ENCODE measurements around the gene ZNF839. TPM values are rescaled to one million over a fixed set of nuclear protein-coding genes. Genes with fewer than 3 reads are reported as not detected.
"Not testable (repeated sequence)": the region's sequence is repeated elsewhere in the genome, so short reads cannot be mapped to it uniquely, and the experiment has no call there.

ZNF839 gene
- total RNA-seq = 7.4 TPM
- long read RNA-seq, transcript ZNF839-202 (8 exons, 2,987 nt) = major isoform, 12 of 18 reads
- long read RNA-seq, partial matches to known transcripts = 3 of 18 reads
- long read RNA-seq, other reads (novel, unspliced or antisense) = 3 of 18 reads

DNA sequence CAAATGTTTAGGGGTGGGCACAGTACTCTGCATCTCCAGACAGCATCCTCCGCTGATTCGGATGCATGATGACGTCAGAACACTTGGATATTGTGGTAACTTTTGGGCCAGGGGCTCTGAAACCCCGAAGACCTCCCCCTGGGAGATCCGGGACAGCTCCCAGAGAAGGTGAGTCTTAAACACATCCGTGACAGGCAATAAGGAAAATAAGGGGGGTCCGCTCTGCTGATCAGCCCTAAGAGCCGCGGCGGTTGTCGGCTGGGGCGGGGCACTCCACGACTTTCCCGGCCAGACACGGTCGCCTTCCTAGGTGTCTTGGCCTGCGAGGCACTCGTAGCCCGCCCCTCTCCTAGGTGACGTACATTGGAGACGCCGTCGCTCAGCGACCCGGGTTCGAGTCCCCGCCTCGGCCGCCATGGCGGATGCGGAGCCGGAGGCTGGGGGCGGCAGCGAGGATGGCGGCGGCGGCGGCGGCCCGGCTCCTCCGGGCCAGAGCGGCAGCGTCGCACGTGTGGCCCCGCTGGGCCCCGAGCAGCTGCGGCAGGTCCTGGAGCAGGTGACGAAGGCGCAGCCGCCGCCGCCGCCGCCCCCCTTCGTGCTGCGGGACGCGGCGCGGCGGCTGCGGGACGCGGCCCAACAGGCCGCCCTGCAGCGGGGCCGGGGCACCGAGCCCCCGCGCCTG, at the start of gene ZNF839:
TSS of gene ZNF839 (plus strand) at position 396 of the 682 bp plus-strand sequence. CDS start at position 416, 20 bp downstream.
- intact Hi-C loops (cut with micrococcal nuclease) = no loop called here
- peak; percentile 95 for DNase-seq
- ATAC-seq = peak; percentile 63

DNA sequence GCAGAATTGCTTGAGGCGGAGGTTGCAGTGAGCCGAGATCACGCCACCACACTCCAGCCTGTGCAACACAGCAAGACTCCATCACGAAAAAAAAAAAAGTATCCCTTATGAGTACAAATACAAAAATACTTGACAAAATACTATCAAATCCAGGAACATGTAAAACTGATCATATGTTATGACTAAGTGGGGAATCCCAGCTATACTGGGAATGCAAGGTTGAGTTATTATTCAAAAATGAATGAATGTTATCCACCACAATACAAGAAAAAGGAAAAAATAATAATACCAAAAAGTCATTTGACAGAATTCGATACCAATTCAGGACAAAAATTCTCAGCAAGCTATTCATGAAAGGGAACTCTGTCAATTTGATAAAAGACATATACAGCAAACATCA, 47.2 kb upstream of the ZNF839 start:
- intact Hi-C loops (cut with micrococcal nuclease) = no loop called here
- DNase-seq (no peak), ATAC-seq (no peak)

DNA sequence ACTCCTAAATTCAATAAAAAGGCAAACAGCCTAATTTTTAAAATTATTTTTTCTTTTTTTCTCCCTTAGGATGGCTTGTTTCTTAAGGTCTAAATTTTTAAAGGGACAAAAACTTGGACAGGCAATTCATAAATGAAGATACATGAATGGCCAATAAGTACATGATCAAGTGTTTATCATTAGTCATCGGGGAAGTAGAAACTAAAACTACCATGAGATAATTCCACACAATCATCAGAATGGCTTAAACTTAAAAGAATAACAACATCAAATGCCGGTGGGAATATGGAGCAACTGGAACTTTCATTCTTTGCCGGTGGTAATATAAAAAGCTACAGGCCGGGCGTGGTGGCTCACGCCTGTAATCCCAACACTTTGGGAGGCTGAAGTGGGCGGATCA, 43.7 kb upstream of the ZNF839 start:
- intact Hi-C loops (cut with micrococcal nuclease) = no loop called here
- DNase-seq = no peak
- ATAC-seq = no peak

DNA sequence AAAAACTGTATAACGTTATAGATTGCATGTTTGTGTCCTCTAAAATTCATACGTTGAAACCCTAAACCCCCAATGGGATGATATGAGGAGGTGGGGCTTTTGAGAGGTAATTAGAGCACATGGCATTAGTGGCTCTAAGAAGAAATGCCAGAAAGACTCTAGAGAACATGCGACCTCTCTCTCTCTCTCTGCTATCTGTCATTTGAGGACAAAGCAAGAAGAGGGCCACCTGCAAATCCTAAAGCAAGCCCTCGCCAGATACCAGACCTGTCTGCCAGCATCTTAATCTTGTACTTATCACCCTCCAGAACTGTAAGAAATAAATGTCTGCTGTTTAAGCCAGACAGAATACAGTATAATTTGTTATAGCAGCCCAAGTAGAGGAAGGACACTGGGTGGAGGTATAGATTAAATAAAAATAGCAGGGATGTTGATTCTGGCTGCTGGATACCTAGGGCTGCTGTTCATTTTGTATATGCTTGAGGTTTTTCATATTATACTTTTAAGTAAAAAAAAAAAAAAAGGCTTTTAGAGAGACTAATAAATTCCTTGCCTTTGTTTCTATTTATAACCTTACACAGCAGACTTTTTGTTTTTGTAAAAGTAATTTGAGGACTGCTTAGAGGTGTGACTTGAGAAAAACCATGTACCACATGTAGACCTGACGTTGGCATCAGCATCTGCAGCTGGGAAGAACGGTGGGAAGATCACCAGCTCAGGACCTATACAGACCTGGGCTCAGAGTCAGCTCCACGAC, 41.5 kb upstream of the ZNF839 start:
- ATAC-seq (peak; percentile 75), DNase-seq (no peak)
- intact Hi-C loops (cut with micrococcal nuclease) = no loop called here

DNA sequence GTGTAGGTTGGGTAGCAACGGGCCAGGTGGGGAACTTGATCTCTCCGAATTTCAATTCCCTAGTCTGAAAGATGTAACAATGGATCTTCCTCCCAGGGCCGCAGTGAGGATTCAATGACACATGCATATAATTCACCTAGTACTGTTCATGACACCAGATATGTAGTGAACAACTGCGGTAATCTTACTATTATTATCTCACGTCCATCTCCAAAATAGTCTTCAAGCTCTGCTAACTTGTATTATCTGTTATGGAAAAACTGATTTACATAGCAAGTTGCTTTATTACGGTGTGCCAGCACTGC, 41.0 kb upstream of the ZNF839 start:
- no peak for DNase-seq
- ATAC-seq = no peak

DNA sequence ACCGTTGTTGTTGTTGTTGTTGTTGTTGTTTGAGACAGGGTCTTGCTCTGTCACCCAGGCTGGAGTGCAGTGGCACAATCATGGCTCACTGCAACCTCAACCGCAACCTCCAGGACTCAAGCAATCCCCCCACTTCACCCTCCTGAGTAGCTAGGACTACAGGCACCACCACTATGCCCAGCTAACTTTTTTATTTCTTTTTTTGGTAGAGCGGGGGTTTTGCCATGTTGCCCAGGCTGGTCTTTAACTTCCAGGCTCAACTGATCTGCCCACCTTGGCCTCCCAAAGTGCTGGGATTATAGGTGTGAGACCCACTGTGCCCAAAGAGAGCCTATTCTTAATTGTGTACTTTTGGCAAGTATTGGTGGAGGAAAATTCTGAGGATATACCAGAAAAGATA, 40.3 kb upstream of the ZNF839 start:
- intact Hi-C loops (cut with micrococcal nuclease) = no loop called here
- ATAC-seq = no peak
- no peak for DNase-seq

More for the DNA sequence above, 41.0 kb upstream of the ZNF839 start:
- intact Hi-C loops (cut with micrococcal nuclease) = no loop called here

DNA sequence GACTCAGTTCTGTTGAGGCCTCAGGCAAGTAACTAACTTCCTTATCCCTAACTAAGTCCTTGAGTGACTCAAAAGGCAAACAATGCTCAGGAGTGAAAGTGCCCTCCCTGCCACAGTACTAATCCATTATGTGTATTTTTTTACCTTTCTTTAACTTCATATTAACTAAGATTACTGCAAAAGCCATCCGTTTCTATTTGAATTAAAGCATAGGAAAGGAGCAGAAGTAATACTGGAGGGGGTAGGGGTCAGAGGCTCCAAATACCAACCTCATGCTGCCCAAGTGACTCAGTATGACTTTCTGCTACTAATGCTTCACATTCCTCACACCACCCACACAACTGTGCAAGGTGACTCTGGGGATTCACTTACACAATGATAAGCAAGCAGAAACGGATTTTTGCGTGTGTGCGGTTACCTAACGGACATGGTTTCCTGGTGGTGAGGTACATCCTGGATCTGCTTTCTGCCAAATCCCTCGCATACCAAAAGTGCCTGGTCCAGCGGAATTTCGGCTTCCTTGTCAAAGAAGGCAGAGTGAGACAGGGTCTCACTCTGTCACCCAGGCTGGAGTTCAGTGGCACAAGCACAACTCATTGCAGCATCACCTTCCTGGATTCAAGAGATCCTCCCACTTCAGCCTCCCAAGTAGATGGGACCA, 39.7 kb upstream of the ZNF839 start:
- ATAC-seq (no peak), DNase-seq (no peak)
- intact Hi-C loops (cut with micrococcal nuclease) = no loop called here

DNA sequence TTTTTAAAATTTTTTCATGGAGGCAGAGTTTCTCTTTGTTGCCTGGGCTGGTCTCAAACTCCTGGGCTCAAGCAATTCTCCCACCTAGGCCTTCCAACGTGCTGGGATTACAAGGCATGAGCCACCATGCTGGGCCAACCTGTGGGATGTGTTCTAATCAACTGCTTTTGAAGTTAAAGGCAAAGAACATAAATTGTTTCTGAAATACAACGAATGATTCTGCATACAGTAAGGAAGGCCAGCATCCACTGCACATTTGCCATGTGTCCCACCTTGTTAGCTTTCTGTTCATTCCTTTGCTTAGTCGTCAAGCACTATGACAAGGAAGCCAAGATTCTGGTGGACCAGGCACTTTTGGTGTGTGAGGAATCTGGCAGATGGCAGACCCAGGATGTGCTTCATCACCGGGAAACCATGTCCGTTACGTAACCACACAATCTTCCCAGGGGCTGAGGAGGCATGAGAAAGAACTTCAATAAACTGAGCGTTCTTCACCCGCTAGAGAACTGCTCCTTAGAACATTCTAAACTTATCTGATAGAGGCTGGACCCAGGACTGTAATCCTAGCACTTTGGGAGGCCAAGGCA, 39.1 kb upstream of the ZNF839 start:
- DNase-seq = no peak
- no peak for ATAC-seq
- intact Hi-C loops (cut with micrococcal nuclease) = no loop called here

DNA sequence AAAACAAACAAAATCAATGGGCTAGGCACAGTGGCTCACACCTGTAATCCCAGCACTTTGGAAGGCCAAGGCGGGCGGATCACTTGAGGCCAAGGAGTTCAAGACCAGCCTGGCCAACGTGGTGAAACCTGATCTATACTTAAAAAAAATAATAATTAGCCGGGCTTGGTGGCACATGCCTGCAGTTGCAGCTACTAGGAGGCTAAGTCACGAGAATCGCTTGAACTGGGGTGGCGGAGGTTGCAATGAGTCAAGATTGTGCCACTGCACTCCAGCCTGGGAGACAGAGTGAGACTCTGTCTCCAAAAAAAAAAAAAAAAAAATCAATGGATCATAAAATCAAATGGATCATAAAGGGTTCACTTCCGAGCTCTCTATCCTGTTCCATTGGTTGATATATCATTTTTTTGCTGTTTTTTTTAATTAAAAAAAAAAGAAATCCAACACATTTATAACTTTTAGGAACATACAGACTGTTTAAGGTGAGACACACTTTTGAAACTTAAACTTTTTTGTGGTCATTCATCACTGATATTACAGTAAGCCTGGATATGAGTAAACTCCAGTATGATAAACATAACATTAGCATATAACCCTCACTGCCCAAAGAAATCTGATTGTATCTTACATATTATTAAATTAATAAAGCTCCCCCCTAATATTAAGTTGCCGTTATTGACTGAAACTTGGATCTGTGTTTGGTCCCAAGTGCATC, 36.6 kb upstream of the ZNF839 start:
- ATAC-seq (no peak), DNase-seq (no peak)
- intact Hi-C loops (cut with micrococcal nuclease) = no loop called here

DNA sequence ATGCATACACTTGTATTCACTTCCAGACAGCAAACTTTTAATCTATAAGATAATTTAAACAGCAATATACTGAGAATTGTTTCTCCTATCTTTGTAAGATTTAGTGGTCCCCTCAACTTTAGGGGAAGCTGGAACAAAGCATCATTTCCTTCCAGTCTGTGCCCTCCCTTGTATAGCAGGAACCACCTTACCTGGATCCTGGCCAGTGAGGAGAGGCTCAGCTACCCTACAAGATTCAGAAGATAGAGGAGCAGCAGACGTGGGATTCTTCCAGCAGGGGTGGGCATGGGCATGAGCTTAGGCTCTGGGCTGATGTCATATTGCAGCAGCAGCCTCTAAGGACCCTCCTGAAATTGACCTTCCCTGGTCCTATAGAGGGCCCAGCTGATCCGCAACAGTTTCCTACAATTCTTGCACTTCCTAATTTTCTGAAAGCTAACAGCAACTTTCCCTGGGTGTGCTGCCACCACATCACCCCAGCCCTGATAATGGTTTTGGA, 35.9 kb upstream of the ZNF839 start:
- no peak for ATAC-seq
- intact Hi-C loops (cut with micrococcal nuclease) = no loop called here
- DNase-seq = no peak

DNA sequence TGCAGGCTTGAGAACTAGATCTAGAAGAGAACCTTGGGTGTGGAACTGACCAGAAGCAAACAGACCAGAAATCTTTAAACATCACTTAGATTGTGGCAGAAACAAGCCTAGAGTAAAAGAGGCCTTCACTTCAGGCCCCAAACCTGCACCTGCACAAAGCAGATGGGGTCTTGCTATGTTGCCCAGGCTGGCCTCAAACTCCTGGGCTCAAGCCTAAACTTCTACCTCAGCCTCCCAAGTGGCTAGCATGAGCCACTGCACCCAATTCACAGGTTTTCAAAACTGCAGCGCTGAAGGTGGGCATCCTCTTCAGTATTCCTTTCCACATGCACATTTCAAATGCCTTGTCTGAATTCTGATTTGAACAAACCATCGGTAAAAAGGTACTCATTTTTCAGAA, 34.4 kb upstream of the ZNF839 start:
- ATAC-seq (no peak), DNase-seq (no peak)
- intact Hi-C loops (cut with micrococcal nuclease) = no loop called here

DNA sequence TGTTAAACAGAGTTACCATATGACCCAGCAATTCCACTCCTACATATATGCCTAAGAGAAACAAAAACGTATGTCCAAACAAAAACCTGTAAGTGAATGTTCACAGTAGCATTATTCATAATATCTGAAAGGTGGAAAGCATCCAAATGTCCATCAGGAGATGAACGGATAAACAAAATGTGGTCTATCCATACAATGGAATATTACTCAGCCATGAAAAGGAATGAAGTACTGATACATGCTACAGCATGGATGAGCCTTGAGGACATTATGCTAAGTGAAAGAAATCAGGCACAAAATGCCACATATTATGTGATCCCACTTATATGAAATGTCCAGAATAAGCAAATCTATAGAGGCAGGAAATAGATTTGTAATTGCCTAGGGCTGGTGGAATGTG, 31.4 kb upstream of the ZNF839 start:
- intact Hi-C loops (cut with micrococcal nuclease) = no loop called here
- no peak for ATAC-seq
- DNase-seq = no peak

DNA sequence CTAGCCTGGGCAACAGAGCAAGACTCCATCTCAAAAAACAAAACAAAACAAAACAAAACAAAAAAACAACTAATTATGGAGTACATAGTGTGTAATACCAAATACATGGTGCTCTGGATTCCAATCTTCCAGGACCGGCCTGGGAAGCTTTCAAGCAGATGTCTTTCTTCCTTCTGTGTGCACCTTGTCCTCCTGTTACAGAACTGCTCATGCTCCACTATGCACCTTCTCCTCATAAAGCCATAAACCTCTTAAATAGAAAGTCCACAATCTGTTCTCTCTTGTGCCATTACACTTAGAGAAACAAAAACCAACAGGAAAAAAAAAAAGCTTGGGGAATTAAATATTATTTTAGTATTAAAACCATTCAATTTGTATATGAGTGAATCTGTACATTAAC, 27.1 kb upstream of the ZNF839 start:
- DNase-seq (no peak), ATAC-seq (no peak)
- intact Hi-C loops (cut with micrococcal nuclease) = no loop called here

DNA sequence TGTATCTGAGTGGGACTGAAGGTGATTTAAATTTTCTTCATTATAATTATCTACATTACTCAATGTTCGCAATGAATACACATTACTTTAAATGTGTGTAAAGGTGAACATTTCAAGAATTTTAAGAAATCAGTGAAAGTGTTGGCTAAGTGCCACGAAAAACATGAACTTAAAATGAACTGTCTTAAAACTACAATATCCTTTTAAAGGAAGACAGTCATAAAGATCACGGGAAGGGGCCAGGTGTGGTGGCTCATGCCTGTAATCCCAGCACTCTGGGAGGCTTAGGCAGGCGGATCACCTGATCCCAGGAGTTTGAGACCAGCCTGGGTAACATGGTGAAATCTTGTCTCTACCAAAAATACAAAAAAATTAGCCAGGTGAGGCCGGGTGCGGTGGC, 25.8 kb upstream of the ZNF839 start:
- ATAC-seq = no peak
- intact Hi-C loops (cut with micrococcal nuclease) = no loop called here
- no peak for DNase-seq

DNA sequence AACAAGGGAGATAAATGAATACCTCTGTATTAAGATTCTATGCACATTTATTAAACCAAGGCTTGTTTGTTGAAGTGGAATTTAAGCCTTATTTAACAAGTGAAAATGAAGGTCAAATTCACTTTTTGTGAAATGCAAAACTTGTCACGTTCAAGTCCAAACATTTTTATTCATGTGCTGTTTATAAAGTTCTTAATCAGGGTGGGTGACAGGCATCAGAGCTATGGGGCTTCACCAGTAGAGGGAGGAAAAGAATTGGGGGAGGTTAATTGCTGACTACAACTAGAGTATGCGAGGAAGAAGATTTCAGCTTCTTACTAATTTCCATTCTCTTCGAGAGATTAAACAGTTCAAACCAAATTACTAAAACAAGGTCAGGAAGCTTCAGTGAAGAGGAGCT, 24.3 kb upstream of the ZNF839 start:
- intact Hi-C loops (cut with micrococcal nuclease) = no loop called here
- DNase-seq (no peak), ATAC-seq (peak; percentile 52)

DNA sequence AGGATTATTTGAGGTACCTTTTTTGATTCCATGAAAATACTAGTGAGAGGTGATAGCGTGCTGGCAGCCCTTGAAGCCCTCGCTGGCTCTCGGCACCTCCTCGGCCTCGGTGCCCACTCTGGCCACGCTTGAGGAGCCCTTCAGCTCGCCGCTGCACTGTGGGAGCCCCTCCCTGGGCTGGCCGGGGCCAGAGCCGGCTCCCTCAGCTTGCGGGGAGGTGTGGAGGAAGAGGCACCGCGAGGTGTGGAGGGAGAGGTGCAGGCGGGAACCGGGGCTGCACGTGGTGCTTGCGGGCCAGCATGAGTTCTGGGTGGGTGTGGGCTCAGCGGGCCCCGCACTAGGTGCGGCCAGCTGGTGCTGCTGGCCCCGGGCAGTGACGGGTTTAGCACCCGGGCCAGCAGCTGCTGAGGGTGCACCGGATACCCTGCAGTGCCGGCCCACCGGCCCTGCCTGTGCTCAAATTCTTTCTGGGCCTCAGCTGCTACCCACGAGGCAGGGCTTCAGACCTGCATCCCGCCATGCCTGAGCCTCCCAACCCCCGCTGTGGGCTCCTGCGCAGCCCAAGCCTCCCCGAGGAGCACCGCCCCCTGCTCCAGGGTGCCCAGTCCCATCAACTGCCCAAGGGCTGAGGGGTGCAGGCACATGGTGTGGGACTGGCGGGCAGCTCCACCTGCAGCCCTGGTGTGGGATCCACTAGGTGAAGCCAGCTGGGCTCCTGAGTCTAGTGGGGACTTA, 21.9 kb upstream of the ZNF839 start:
- intact Hi-C loops (cut with micrococcal nuclease) = no loop called here
- no peak for DNase-seq
- ATAC-seq = no peak

DNA sequence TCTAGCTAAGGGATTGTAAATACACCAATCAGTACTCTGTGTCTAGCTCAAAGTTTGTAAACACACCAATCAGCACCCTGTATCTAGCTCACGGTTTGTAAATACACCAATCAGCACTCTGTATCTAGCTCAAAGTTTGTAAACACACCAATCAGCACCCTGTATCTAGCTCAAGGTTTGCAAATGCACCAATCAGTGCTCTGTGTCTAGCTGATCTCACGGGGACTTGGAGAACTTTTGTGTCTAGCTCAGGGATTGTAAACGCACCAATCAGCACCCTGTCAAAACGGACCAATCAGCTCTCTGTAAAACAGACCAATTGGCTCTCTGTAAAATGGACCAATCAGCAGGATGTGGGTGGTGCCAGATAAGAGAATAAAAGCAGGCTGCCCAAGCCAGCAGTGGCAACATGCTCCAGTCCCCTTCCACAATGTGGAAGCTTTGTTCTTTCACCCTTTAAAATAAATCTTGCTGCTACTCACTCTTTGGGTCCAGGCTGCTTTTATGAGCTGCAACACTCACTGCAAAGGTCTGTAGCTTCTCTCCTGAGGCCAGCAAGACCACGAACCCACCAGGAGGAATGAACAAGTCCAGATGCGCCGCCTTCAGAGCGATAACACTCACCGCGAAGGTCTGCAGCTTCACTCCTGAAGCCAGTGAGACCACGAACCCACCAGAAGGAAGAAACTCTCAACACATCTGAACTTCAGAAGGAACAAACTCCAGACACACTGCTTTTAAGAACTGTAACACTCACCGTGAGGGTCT, 21.1 kb upstream of the ZNF839 start:
- DNase-seq; ATAC-seq; intact Hi-C loops (cut with micrococcal nuclease): not testable (repeated sequence)

DNA sequence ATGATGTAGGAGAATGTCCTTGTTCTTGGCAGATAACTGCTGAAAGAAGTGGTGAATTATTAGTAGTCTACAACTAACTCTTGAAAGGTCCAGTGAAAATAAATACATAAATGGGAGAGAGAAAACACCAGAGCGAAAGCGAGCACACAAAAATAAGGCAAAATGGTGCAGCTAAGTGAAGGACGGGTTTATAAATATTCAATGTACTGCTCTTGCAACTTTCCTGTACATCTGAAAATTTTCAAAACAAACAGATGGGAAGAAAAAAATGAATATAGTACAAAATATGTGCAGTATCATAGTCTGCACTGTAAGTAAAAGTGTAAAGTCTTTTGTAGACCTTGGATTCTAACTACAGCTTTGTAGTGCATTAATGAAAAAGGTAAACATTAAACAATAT, 15.9 kb upstream of the ZNF839 start:
- no peak for ATAC-seq

More for the DNA sequence above, 15.9 kb upstream of the ZNF839 start:
- intact Hi-C loops (cut with micrococcal nuclease) = no loop called here
- no peak for DNase-seq
